DND-41 (cell line): ENCODE data around the gene SLC16A6.

Experiments used
- EZH2 ChIP-seq: IDR thresholded peaks from 3 replicates; pipeline ENCODE4 v1.6.1; 2012; ENCODE audit warnings: borderline replicate concordance, low read depth, mild to moderate bottlenecking, moderate library complexity, low read length, inconsistent platforms; ENCODE audit not compliant: severe bottlenecking
- TF ChIP-seq, protein P1 (sequence below): IDR thresholded peaks from 2 replicates; pipeline ENCODE4 v1.5.1; 2012; ENCODE audit warnings: borderline replicate concordance, low read length, moderate library complexity, mild to moderate bottlenecking; ENCODE audit not compliant: poor library complexity, severe bottlenecking; ENCODE audit errors: extremely low read depth

DNA sequence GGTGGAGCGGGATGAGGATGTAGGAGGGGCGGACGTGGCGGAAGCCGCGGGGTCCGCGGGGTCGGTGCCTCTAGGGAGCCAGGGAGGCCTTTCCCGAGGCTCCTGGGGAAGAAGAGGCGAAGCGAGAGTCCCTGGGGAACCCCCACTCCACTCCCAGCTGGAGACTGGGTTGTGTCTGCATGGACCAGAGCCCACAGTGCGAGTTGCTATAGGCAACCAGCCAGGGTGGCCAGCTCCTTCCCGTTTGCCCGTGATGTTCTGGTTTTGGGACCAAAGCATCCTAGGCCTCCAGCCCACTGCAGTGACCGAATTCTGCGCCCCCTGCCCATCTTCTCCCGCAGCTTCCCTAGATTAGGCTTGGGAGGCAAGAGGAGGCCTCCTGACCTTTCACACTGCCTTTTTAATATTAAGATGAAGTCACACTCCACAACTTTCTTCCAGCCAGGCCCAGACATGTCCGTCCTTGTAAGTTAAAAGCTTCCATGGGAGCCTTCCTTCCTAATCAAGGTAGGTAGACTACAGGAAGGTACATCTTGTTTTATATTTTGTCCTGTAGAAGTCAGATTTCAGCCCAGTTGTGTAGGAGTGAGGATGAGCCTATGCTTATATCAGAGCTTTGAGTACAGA, 42.6 kb downstream of the SLC16A6 start:
- TF ChIP-seq, protein P1, sequence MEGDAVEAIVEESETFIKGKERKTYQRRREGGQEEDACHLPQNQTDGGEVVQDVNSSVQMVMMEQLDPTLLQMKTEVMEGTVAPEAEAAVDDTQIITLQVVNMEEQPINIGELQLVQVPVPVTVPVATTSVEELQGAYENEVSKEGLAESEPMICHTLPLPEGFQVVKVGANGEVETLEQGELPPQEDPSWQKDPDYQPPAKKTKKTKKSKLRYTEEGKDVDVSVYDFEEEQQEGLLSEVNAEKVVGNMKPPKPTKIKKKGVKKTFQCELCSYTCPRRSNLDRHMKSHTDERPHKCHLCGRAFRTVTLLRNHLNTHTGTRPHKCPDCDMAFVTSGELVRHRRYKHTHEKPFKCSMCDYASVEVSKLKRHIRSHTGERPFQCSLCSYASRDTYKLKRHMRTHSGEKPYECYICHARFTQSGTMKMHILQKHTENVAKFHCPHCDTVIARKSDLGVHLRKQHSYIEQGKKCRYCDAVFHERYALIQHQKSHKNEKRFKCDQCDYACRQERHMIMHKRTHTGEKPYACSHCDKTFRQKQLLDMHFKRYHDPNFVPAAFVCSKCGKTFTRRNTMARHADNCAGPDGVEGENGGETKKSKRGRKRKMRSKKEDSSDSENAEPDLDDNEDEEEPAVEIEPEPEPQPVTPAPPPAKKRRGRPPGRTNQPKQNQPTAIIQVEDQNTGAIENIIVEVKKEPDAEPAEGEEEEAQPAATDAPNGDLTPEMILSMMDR: no peak
- no peak for TF ChIP-seq EZH2
